HL-60 (cell line): ENCODE measurements around the gene EVI5L.

Experiments used
- DNase-seq, 2 experiments: peaks; one replicate each; pipeline ENCODE4 v3.0.0-alpha.2; 2010 to 2020; ENCODE audit warnings: low read depth in 1 of 2, low spot score in 1 of 2
- H3K27ac ChIP-seq: fragments of 250-450 bp; sonication (Bioruptor Pico); replicated peaks from 2 replicates; pipeline ENCODE4 v1.5.1; 2020; ENCODE audit warnings: mild to moderate bottlenecking, moderate library complexity
- H3K27me3 ChIP-seq: fragments of 250-450 bp; sonication (Bioruptor Pico); 2 replicates; pipeline ENCODE4 v1.5.1; 2021; ENCODE audit warnings: mild to moderate bottlenecking, moderate library complexity; ENCODE audit not compliant: insufficient read depth, poor library complexity, severe bottlenecking
- H3K4me3 ChIP-seq: replicated peaks from 2 replicates; pipeline ENCODE4 v1.5.1; 2011; ENCODE audit warnings: mild to moderate bottlenecking, control low read depth, low read length; ENCODE audit not compliant: insufficient read depth
- GABPA ChIP-seq: IDR thresholded peaks from 2 replicates; pipeline ENCODE4 v1.6.1; 2012; ENCODE audit warnings: low read depth
- POLR2AphosphoS5 ChIP-seq: IDR thresholded peaks from 2 replicates; pipeline ENCODE4 v1.6.1; 2012; ENCODE audit warnings: low read depth
- SPI1 ChIP-seq: IDR thresholded peaks from 2 replicates; pipeline ENCODE4 v1.6.1; 2012; ENCODE audit warnings: low read depth, mild to moderate bottlenecking, borderline replicate concordance
- TF ChIP-seq, protein P1 (sequence below): IDR thresholded peaks from one replicate; pipeline ENCODE4 v1.5.1; 2011; ENCODE audit warnings: low read length, control low read depth, inconsistent platforms; ENCODE audit not compliant: insufficient read depth
- TF ChIP-seq, protein P2 (sequence below): IDR thresholded peaks from 2 replicates; pipeline ENCODE4 v1.6.1; 2012; ENCODE audit warnings: low read depth; ENCODE audit not compliant: insufficient replicate concordance

Gene EVI5L

DNA sequence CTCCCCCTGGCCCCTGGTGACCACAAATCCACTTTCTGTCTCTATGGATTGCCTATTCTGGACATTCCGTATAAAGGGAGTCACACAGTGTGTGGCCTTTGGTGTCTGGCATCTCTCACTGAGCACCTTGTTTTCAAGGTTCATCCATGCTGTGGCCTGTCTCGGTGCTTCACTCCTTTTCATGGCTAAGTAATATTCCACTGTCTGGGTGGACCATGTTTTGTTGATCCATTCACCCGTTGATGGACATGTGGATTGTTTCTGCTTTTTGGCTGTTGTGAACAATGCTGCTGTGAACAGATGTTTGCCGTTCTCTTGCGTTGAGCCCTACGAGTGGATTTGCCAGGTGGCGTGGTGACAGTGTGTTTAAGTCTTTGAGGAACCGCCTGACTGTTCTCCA, 10.6 kb downstream of the EVI5L start:
- TF ChIP-seq, protein P1, sequence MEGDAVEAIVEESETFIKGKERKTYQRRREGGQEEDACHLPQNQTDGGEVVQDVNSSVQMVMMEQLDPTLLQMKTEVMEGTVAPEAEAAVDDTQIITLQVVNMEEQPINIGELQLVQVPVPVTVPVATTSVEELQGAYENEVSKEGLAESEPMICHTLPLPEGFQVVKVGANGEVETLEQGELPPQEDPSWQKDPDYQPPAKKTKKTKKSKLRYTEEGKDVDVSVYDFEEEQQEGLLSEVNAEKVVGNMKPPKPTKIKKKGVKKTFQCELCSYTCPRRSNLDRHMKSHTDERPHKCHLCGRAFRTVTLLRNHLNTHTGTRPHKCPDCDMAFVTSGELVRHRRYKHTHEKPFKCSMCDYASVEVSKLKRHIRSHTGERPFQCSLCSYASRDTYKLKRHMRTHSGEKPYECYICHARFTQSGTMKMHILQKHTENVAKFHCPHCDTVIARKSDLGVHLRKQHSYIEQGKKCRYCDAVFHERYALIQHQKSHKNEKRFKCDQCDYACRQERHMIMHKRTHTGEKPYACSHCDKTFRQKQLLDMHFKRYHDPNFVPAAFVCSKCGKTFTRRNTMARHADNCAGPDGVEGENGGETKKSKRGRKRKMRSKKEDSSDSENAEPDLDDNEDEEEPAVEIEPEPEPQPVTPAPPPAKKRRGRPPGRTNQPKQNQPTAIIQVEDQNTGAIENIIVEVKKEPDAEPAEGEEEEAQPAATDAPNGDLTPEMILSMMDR, result no peak
- TF ChIP-seq, protein P2, sequence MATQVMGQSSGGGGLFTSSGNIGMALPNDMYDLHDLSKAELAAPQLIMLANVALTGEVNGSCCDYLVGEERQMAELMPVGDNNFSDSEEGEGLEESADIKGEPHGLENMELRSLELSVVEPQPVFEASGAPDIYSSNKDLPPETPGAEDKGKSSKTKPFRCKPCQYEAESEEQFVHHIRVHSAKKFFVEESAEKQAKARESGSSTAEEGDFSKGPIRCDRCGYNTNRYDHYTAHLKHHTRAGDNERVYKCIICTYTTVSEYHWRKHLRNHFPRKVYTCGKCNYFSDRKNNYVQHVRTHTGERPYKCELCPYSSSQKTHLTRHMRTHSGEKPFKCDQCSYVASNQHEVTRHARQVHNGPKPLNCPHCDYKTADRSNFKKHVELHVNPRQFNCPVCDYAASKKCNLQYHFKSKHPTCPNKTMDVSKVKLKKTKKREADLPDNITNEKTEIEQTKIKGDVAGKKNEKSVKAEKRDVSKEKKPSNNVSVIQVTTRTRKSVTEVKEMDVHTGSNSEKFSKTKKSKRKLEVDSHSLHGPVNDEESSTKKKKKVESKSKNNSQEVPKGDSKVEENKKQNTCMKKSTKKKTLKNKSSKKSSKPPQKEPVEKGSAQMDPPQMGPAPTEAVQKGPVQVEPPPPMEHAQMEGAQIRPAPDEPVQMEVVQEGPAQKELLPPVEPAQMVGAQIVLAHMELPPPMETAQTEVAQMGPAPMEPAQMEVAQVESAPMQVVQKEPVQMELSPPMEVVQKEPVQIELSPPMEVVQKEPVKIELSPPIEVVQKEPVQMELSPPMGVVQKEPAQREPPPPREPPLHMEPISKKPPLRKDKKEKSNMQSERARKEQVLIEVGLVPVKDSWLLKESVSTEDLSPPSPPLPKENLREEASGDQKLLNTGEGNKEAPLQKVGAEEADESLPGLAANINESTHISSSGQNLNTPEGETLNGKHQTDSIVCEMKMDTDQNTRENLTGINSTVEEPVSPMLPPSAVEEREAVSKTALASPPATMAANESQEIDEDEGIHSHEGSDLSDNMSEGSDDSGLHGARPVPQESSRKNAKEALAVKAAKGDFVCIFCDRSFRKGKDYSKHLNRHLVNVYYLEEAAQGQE, result no peak
- TF ChIP-seq GABPA, result no peak
- TF ChIP-seq POLR2AphosphoS5, result no peak
- TF ChIP-seq SPI1, result no peak
- H3K4me3 ChIP-seq, result no peak overlapping the region
- no peak overlapping the region for H3K27ac ChIP-seq
- DNase-seq, result no peak
- no peaks in the 10 kb centered on the region for H3K27me3 ChIP-seq

DNA sequence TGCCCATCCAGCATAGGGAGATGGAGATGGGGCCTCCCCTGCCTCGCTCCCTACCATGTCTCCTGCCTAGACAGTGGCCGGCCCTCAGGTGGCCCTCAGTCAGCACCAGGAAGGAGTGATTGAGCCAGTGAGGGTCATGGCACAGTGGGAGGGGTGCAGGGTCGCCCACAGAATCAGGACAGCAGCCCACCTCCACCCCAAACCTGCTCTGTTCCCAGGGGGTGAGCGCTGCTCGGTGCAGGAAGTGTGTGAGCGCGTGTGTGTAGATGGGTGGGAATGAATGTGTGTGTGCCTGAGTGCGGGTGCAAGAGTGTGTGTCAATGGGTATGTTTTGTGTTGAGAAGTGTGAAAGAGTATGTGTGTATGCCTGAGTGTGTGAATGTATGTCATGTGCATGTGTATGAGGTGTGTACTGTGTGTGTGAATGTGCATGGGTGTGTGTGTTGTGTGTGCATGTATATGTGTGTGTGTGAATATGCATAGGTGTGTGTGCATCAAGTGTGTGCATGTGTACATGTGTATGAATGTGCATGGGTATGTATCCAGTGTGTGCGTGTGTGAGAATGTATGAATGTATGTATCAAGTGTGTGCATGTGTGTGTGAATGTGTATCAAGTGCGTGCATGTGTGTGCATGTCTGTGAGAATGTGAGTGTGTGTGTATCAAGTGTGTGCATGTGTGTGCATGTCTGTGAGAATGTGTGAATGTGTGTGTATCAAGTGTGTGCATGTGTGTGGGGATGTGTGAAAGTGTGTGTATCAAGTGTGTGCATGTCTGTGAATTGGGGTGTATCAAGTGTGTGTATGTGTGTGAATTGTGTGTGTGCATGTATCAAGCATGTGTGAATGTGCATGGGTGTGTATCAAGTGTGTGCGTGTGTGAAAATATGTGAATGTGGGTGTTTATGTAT, 12.0 kb downstream of the EVI5L start:
- no peak for DNase-seq
- TF ChIP-seq GABPA (no peak), POLR2AphosphoS5 (no peak), SPI1 (no peak)
- TF ChIP-seq, protein P2, result no peak
- TF ChIP-seq, protein P1, result no peak
- Histone ChIP-seq H3K27ac (no peak overlapping the region), H3K27me3 (no peaks in the 10 kb centered on the region), H3K4me3 (no peak overlapping the region)

DNA sequence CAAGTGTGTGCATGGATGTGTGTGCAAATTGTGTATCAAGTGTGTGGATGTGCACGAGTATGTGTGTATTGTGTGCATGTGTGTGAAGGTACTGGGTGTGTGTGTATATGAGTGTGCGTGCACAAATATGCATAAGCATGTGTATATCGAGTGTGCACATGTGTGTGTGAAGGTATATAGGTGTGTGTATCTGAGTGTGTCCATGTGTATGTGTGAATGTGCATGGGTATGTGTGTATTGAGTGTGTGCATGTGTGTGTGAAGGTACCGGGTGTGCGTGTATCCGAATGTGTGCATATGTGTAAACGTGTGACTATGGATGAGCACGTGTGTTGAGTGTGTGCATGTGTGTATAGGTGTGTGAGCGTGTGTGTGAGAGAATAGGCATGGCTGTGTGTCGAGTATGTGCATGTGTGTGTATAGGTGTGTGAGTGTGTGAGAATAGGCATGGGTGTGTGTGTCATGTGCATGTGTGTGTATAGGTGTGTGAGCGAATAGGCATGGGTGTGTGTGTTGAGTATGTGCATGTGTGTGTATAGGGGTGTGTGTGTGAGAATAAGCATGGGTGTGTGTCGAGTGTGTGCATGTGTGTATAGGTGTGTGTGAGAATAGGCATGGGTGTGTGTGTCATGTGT, 12.8 kb downstream of the EVI5L start:
- H3K27ac ChIP-seq, result no peak overlapping the region
- no peak for DNase-seq
- no peak overlapping the region for H3K4me3 ChIP-seq
- H3K27me3 ChIP-seq, result no peaks in the 10 kb centered on the region
- TF ChIP-seq, protein P2, result no peak
- no peak for TF ChIP-seq GABPA
- TF ChIP-seq, protein P1, result no peak
- no peak for TF ChIP-seq POLR2AphosphoS5
- no peak for TF ChIP-seq SPI1
